GM08714 (cell line): ENCODE measurements around the gene PTPRN2.

ENCODE experiments used
- H3K4me3 ChIP-seq: fragments of 200-500 bp; sonication (Bioruptor generic); 2 replicates; pipeline ENCODE4 v1.5.1; 2014; ENCODE audit warnings: mild to moderate bottlenecking, low read length, inconsistent platforms
- ZNF274 ChIP-seq: IDR thresholded peaks from 2 replicates; pipeline ENCODE4 v1.6.1; 2012; ENCODE audit warnings: mild to moderate bottlenecking, low read depth, low read length

PTPRN2 gene

GRCh38 chr7:157970744-157971143, 616.9 kb downstream of the PTPRN2 start:
- no peak overlapping the region for H3K4me3 ChIP-seq
- TF ChIP-seq ZNF274 = no peak

- no peak for TF ChIP-seq ZNF274
- no peak overlapping the region for H3K4me3 ChIP-seq
Observed at GRCh38 chr7:157969995-157970394, 617.6 kb downstream of the PTPRN2 start.

GRCh38 chr7:157966490-157966889, 621.1 kb downstream of the PTPRN2 start:
- no peak for TF ChIP-seq ZNF274
- H3K4me3 ChIP-seq = no peak overlapping the region

GRCh38 chr7:157964521-157964920, 623.1 kb downstream of the PTPRN2 start:
- no peak overlapping the region for H3K4me3 ChIP-seq
- TF ChIP-seq ZNF274 = no peak

- TF ChIP-seq ZNF274 = no peak
- H3K4me3 ChIP-seq = no peak overlapping the region
Observed at GRCh38 chr7:157964016-157964415, 623.6 kb downstream of the PTPRN2 start.

GRCh38 chr7:157963526-157963925, 624.1 kb downstream of the PTPRN2 start:
- TF ChIP-seq ZNF274 = no peak
- no peak overlapping the region for H3K4me3 ChIP-seq

DNA sequence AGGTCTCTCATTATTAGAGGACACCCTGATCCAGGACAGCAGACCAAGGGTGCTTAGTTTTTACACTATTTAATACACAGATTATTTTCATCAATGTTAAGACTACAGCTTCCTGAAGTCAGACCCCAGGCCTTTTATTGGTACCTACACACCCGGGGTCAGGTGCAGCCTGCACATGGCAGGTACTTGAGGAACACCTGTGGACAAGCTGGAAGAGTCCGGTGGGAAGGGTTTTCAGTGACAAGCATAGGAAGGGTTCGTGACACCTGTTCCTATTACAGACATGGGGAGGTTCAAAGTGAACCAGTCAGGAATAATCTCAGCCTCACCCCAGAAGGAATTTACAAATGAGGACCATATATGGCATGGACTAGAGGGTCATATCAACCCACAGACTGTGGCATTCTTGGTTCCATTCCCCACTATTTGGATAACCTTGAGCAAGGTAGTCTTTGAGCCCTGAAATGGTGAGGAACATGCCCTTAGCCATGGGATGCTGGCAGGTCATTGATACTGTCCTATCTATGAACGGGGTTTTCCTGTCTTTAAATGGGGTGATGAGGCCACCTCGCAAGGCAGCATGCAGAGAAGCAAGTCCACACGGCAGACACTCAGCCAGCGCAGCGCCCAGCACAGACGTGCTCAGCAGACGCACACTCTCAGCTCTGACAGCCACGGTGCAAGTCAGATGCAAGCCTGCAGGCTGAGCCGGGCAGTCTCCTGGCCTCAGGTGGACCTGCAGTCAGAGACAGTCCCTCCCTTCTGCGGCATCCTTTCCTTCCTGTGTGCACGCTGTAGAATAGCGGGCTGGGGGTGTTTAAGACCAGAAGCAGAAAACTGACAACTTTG, 624.9 kb downstream of the PTPRN2 start:
- TF ChIP-seq ZNF274 = no peak
- H3K4me3 ChIP-seq = no peak overlapping the region

DNA sequence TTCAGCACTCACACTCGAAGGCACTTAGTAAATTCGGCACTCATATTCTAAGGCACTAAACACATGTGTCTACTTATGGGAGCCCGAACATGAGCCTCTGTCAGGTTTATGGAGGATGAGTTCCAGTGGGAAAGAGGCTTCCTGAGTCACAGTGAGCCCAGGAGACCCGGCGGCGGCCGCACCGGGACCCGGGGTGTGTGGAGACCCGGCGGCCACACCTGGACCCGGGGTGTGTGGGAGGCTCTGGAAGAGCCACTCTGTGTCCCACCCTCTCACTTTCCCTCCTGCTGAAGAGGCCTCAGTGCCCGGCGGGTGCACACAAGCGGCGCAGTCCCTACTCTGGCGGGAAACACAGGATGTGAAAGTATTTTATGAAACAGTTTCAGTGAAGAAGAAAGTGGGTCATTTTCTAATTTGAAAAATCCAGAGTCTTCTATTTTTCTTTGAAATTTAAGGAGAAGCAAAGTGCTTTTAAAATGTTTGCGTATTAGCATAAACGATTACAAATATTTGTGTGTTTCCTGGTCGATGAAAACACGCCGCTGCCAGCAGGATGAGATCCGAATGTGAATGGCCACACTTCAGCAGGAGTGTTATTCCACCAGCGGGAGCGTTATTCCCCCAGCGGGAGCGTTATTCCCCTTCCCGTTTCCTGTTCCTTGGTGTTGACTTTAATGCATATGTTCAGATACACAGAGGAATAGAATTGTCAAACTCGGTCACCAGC, 625.7 kb downstream of the PTPRN2 start:
- no peak for TF ChIP-seq ZNF274
- H3K4me3 ChIP-seq = no peak overlapping the region

GRCh38 chr7:157955348-157955999, 632.1 kb downstream of the PTPRN2 start:
- TF ChIP-seq ZNF274 = no peak

DNA sequence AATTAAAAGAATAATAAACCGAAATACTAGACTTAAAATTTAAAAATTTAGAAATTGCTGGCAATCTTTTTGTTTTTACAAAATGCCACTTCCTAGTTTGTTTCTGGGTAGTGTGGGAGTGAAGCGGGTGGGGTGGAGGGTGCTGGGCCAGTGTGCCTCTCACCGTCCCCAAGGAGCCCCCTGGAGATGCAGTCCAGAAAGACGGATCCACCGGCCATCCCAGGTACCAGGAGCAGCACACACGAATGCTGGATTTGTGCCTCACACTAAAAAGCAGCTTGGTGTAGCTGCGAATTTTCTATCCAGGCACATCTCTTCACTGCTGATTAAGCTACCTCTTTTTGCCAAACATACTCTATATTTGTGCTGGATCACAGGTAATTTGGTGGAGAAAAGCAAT, 632.7 kb downstream of the PTPRN2 start:
- no peak overlapping the region for H3K4me3 ChIP-seq
- no peak for TF ChIP-seq ZNF274

More at GRCh38 chr7:157955348-157955999, 632.1 kb downstream of the PTPRN2 start:
- H3K4me3 ChIP-seq = no peak overlapping the region

- no peak overlapping the region for H3K4me3 ChIP-seq
- no peak for TF ChIP-seq ZNF274
Observed at GRCh38 chr7:157952841-157953645, 634.6 kb downstream of the PTPRN2 start.

DNA sequence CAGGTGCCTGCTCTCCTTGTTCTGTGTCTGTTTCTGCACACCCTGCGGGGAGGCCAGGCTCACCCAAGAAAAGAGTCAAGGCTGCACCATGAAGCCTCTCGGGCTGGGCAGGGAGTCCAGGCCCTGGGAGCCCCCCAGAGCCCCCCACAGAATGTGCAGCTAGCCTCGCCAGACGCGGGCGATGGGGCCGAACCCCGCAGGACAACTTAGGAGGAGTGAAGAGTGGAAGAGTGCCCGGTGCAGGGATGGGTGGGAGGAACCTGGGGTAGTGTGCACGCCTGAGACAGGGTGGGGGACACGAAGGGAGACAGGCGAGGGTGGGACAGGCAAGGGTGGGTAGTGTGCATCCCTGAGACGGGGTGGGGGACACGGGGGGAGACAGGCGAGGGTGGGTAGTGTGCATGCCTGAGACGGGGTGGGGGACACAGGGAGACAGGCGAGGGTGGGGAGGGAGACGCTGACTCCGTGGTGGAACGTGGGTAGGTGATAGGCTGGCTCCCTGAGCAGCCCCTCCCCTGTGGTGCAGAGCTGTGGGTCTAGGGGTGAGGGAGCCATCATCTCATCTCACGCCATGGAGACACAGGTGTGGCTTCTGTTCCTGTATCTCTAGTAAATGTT, 635.5 kb downstream of the PTPRN2 start:
- no peak for TF ChIP-seq ZNF274
- no peak overlapping the region for H3K4me3 ChIP-seq

DNA sequence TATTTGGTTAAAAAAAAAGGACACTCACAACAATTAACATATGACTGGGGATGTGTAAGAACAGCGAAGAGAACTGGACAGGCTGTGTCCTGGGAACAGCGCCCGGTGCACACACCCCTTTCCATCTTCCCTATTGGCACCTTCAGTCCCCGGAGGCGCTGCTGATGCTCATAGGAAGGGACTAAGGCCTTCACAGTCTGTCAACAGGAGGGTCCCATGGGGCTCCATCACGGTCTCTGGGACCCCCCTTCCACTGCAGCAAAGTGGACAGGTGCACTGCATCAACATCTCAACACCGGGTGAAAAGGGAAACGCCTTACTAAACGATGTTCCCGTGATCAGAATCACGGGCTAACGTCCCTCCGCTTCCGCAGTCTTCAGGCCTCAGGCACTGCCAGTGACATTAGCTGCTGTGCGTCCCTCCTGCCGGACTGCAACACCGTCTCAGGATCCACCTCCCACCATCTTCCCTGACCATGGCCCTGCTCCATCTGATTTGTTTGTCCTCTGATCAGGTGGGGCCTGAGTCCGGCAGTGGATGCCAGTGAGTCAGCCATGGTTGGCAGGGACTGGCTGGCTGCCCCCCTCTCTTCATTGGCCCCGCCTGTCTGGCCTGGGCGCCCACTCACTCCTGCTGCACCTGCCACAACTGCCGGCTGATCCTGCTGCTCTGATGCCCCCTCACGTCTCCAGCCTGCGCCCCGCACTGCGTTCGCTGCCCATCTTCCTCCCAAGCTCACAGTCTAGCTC, 636.1 kb downstream of the PTPRN2 start:
- no peak overlapping the region for H3K4me3 ChIP-seq

More for the DNA sequence above, 636.1 kb downstream of the PTPRN2 start:
- no peak for TF ChIP-seq ZNF274
